Fibroblast of lung (primary cell): Measurements from ENCODE around the gene LMNA.

Experiments used
- CTCF ChIP-seq, 2 donors: IDR thresholded peaks in 1 of 2; conservative IDR thresholded peaks in 1 of 2; 1 replicate in 1 of 2; 2 replicates in 1 of 2; pipeline ENCODE4 v1.5.1; 2011 to 2012; ENCODE audit warnings: low read length in 2 of 2, control low read depth in 1 of 2, inconsistent platforms in 1 of 2, low read depth in 1 of 2, mild to moderate bottlenecking in 1 of 2
- EZH2 ChIP-seq: IDR thresholded peaks from 2 replicates; pipeline ENCODE4 v1.5.1; 2012; ENCODE audit warnings: low read length, control low read depth, mild to moderate bottlenecking; ENCODE audit errors: missing control alignments

- no peak for TF ChIP-seq CTCF (conservative IDR thresholded peaks at IDR 0.05 in 1 of 2, IDR thresholded peaks at IDR 0.05 in 1 of 2; ENCODE audit: low read depth in 1 of 2, low read length in 2 of 2)
- TF ChIP-seq EZH2: no peak
Measured at GRCh38 chr1:156100205-156100995, 14.1 kb upstream of the LMNA start.
